GM19240 (cell line): ENCODE results near the gene MYL6.
A peak's percentile ranks its signal among the peaks of the same experiment; 100 is the strongest.
"Not testable (repeated sequence)": the region's sequence is repeated elsewhere in the genome, so short reads cannot be mapped to it uniquely, and the experiment has no call there.

Experiments used
- DNase-seq: peaks from one replicate; pipeline ENCODE4 v3.0.0; 2011; ENCODE audit warnings: low spot score; ENCODE audit not compliant: insufficient read length

Gene MYL6

DNA sequence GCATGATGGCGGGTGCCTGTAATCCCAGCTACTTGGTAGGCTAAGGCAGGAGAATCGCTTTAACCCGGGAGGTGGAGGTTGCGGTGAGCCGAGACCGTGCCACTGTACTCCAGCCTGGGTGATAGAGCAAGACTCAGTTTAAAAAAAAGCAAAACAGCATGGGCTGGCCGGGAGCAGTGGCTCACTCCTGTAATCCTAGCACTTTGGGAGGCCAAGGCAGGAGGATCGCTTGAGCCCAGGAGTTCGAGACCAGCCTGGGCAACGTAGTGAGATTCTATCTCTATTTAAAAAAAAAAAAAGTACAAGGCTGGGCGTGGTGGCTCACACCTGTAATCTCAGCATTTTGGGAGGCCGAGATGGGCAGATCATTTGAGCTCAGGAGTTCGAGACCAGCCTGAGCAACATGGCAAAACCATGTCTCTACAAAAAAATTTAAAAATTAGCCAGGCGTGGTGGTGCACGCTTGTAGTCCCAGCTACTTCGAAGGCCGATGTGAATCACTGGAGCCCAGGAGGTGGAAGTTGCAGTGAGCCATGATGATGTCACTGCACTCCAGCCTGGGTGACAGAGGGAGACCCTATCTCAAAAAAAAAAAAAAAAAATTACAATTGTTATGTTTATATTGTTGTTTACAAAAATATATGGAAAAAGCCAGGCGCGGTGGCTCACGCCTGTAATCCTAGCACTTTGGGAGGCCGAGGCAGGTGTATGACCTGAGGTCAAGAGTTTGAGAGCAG, 1.5 kb upstream of the MYL6 start:
- not testable (repeated sequence) for DNase-seq

DNA sequence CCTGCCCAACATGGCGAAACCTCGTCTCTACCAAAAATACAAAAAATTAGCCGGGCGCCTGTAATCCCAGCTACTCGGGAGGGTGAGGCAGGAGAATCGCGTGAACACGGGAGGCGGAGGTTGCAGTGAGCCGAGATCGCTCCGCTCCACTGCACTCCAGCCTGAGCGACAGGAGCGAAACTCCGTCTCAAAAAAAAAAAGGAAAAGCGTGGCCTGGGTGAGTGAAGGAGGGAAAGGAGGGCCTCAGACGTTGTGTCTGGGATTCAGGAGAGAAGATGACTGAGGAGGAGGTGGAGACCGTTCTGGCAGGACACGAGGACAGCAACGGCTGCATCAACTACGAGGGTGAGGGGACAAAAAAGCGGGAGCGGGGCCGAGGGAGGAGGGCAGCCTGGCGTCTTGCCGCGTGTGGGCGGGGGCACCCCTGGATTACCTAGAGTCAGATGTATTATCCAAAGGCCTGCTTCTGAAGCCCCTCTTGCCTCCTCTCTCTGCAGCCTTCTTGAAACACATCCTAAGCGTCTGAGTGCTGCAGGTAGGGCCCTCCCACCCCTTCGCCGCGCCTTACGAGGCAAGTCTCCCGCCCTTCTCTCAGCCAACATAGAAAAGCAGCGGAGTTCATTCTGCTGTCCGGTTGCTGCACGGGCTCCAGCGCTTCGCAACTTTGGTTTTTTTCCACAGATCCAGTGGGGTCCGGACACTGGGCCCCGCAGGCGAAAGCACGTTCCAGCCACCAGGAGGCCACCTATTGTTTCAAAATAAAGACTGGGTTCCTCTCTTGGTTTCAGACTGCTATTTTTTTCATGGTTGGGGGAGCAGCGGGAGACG, 744 bp upstream of the MYL6 start:
- peak; percentile 39 for DNase-seq

GRCh38 chr12:56158926-56159461, 835 bp downstream of the MYL6 start:
- DNase-seq = no peak

DNA sequence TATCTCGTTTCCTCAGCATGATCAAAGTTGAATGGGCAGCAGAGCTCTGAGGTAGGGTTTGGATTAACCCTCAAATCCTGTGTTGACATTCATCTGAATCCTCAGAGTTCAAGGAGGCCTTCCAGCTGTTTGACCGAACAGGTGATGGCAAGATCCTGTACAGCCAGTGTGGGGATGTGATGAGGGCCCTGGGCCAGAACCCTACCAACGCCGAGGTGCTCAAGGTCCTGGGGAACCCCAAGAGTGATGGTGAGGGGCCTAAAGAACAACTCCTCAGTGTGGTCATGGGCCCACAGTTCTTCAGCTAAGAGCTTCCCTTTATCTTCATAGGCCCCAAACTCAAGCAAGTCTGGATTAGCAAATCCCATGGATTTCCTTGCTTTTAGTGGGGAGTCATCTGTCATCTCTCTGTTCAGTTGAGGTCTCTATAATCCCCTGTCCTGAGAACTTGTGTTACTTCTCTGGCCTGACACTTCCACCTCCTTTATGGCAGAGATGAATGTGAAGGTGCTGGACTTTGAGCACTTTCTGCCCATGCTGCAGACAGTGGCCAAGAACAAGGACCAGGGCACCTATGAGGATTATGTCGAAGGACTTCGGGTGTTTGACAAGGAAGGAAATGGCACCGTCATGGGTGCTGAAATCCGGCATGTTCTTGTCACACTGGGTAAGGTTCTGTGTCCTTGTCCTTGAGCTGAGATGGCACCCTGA, 1.5 kb downstream of the MYL6 start:
- no peak for DNase-seq

DNA sequence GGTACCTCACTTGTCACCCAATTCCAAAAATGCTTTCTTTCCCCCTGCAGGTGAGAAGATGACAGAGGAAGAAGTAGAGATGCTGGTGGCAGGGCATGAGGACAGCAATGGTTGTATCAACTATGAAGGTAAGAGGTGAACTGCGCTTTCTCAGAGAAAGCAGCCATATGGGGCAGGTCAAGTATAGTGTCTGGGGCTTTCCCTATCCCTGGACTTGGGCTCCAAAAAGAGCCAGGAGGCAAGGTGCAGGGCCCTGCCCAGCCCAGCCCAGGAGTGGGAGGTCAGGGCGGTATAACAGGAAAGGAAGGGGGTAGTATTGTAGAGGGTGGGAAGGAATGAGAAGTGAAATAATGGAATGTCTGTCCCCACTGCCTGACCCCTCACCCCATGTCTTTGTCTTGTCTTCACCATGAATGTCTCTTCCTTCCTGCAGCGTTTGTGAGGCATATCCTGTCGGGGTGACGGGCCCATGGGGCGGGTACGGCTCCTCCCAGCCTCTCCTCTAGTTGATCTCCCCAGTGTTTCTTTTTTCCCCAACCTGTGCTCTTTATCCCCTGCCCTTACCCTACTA, 2.1 kb downstream of the MYL6 start:
- no peak for DNase-seq

DNA sequence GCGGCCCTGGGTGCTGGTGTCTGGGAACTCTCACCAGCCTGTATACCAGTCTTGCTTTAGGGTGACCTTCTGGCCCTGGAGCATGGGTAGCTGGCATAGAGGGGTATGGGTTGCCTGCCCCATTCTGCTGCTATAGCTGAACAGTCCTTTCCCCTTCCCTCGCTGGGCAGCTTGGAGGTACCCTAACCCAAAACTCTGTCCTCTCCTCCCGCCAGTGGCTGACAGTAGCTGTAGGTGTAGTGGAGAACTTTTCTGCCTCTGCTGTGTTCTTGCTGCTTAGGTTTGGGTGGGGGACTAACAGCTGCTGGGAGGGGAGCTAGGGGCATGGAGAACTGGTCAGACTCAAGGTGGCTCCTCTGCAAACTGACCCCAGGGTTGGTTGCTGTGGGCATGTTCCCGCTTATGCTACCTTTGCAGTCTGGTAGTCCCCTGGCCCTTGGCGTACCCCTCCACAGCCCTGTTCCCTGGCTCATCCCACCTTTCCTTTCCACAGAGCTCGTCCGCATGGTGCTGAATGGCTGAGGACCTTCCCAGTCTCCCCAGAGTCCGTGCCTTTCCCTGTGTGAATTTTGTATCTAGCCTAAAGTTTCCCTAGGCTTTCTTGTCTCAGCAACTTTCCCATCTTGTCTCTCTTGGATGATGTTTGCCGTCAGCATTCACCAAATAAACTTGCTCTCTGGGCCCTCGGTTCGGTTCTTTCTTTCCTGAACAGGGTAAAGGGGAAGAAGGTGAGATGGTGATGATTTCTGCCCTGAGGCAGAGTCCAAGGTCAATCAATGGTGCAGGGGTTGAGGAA, 2.9 kb downstream of the MYL6 start:
- DNase-seq = no peak

GRCh38 chr12:56161690-56162351, 3.7 kb downstream of the MYL6 start:
- DNase-seq = no peak

GRCh38 chr12:56162468-56163290, 4.5 kb downstream of the MYL6 start:
- DNase-seq = no peak

DNA sequence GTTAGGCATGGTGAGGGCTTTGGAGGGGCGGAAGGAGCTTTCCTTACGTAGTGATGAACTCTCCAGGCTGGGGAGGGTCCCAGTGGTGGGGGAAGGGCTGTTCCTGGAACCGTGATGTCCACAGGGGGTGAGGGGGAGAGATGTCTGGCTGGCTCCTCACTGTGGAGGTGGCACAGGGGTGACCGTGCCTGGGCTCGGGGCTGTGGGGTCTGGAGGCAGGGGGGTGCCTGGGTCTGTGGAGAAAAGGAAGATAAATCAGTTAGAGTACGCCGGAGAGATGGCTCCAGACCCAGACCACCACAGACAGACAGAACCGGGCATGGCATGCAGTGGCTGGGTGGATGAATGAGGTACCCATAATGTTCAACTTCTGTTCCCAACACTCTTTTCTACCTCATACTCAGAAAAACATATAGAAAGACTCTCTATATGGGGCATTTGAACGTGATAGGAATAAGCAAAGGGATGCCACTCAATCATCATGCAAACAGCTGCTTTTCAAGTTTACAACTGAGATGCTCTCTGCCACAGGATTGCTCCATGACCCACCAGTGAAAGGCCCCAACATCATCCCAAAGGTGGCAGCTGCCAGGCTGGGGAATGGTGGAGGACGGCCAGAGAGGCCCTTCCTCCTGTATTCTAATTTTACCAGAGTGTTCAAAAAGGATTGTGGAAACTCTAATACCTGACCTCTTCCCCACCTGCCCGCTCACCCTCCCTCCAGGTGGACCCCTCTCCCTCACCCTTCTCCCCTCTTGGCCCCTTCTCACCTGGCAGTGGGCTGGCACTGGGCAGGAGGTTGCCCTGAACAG, 5.6 kb downstream of the MYL6 start:
- DNase-seq = no peak

- DNase-seq = no peak
Measured at GRCh38 chr12:56164345-56164729, 6.2 kb downstream of the MYL6 start.

DNA sequence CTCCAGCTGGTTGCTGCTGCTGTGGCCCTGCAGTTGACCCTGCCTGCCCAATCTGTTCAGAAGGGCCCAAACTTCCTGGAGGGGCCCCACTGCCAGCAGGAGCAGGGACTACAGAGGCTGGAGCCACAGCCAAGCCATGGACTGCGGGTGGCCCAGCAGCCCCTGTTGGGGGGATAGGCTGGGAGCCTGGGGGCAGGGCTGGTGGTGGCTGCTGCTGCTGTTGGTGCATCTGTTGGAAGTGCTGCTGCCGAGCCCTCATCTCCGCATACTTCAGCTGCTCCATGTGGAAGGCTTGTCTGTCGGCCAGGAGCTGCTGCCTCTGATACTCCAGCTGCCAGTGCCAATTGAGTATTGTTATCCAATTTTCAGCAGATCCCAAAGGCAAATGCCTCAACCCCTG, 7.2 kb downstream of the MYL6 start:
- no peak for DNase-seq

DNA sequence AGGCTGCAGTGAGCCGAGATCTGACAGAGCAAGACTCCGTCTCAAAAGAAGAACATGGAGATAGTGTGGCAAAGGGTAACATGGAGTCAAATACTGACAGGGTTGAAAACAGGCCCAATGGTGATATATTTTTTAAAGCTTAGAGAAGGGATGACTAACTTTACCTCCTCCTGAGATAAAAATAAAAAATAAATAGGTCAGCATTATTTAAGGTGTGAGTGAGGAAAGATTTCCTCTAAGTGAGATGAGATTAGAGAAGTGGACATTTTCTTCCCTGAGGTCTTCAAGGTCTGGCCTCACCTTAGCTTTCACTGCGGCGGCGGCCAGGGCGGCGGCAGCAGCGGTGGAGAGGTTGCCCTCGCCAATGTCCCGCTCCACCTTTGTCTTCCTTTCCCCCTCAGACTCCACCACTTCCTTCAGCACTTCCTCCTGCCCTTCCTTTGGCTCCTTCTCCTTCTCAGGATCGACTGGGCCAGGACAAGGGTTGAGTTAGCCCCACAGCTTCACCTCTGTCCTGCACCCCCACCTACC, 11.1 kb downstream of the MYL6 start:
- DNase-seq = no peak

DNA sequence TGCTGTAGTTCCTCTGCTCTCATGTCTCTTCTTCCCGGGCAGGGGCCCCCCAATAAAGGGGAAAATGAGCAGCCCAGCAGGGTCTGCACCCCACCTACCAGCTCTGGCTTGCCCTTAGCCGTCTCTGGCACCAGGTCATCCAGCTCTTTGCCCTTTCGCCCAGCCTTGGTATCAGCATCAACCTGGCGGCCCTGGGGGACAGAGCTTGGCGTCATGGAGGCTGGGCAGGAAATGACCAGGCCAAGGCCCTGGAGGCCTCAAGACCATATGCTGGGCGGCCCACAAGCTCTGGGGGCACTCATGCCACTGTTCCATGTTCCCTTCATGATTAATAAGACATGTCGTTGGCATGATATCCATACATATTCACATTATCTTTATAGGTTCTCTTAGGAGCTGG, 14.7 kb downstream of the MYL6 start:
- no peak for DNase-seq

DNA sequence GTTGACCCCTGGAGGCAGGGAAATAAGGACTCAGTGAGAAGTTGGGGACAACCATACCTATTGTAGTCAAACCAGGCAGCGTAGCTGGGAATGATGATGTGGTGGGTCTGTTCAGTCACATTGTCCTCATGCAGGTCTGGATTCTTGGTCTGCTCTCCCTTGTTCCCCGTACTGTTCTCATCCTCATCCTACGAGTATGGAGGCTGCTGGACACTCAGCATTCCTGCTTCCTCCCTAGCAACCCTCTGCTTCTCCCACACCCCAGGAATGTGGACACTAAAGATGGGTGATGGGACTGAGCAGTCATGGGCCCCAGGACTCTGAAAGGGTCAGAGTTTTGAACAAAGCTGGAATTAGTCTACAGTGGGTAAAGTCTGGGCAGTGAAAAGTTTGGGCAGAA, 20.2 kb downstream of the MYL6 start:
- DNase-seq = no peak

DNA sequence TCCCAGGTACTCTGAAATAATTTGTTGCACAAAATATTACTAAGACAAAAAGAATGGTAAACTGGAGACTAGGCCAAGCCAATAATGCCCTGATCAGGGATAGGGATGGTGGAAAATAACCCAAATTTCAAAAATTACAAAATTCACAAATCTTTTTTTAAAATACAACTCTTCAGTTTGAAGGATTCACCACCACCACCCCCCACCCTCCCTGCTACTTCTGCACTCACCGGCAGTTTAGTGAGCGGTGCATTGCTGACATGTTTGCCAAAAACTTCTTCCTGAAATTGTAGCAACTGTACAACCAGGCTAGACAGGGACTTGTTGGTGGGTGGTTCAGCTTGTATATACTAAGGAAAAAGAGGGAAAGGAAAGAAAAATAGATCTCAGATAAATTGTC, 28.8 kb downstream of the MYL6 start:
- no peak for DNase-seq

GRCh38 chr12:56188131-56188777, 30.1 kb downstream of the MYL6 start:
- DNase-seq = no peak

GRCh38 chr12:56188778-56189098, 30.6 kb downstream of the MYL6 start:
- DNase-seq = no peak
